Smooth muscle cell (in vitro differentiated cells): Measurements from ENCODE around the gene CEACAM5. TPM values are rescaled to one million over a fixed set of nuclear protein-coding genes. Genes with fewer than 3 reads are reported as not detected.

Experiments
- DNase-seq: peaks from one replicate; lab custom pipeline; 2025; ENCODE audit not compliant: unreplicated experiment; lab: John Stamatoyannopoulos, UW
- H2AFZ ChIP-seq: fragments of 200-600 bp; sonication (generic); 2 replicates; pipeline ENCODE4 v1.6.0; 2016; ENCODE audit warnings: antibody characterized with exemption, low read depth, mild to moderate bottlenecking
- H3F3A ChIP-seq: fragments of 200-600 bp; sonication (generic); 2 replicates; pipeline ENCODE4 v1.6.0; 2017; ENCODE audit warnings: antibody characterized with exemption, low read depth
- H3K27ac ChIP-seq: fragments of 200-600 bp; sonication (generic); 2 replicates; pipeline ENCODE4 v1.5.1; 2016; ENCODE audit warnings: low read depth, mild to moderate bottlenecking
- H3K27me3 ChIP-seq: fragments of 200-600 bp; sonication (generic); 2 replicates; pipeline ENCODE4 v1.6.1; 2016; ENCODE audit warnings: low read depth, mild to moderate bottlenecking
- H3K36me3 ChIP-seq: fragments of 200-600 bp; sonication (generic); 2 replicates; pipeline ENCODE4 v1.5.1; 2016; ENCODE audit warnings: low read depth
- H3K4me1 ChIP-seq: fragments of 200-600 bp; sonication (generic); 2 replicates; pipeline ENCODE4 v1.5.1; 2016; ENCODE audit warnings: low read depth
- H3K4me2 ChIP-seq: fragments of 200-600 bp; sonication (generic); 2 replicates; pipeline ENCODE4 v1.6.0; 2016; ENCODE audit warnings: mild to moderate bottlenecking
- H3K4me3 ChIP-seq: fragments of 200-600 bp; sonication (generic); 2 replicates; pipeline ENCODE4 v1.5.1; 2016; ENCODE audit warnings: mild to moderate bottlenecking
- H3K79me2 ChIP-seq: fragments of 200-600 bp; sonication (generic); 2 replicates; pipeline ENCODE4 v1.6.0; 2016; ENCODE audit warnings: low read depth, mild to moderate bottlenecking
- H3K9ac ChIP-seq: fragments of 200-600 bp; sonication (generic); 2 replicates; pipeline ENCODE4 v1.6.0; 2016; ENCODE audit warnings: low read depth
- H3K9me3 ChIP-seq: fragments of 200-600 bp; sonication (generic); replicated peaks from 2 replicates; pipeline ENCODE4 v1.5.1; 2016; ENCODE audit warnings: low read depth
- H4K20me1 ChIP-seq: fragments of 200-600 bp; sonication (generic); 2 replicates; pipeline ENCODE4 v1.6.0; 2016; ENCODE audit warnings: low read depth
- WGBS: methylation state at CpG from one replicate; pipeline ENCODE4 v1.1.7; 2016; ENCODE audit warnings: low lambda C conversion rate; 5-methylcytosine and 5-hydroxymethylcytosine counted together
- polyA plus RNA-seq: library from polyadenylated mRNA; unstranded; fragments of >200 nt; fragmentation: Nextera tagmentation; extraction: Ambion mirVana; gene quantifications from 2 replicates; pipeline ENCODE4 v1.2.1, GENCODE V29; 2016
- total RNA-seq: library from RNA; depleted of rRNA; stranded (reverse); fragments of >200 nt; gene quantifications from 2 replicates; pipeline ENCODE4 v1.2.3, GENCODE V29; 2014
- TF ChIP-seq, protein P1 (sequence below): fragments of 200-600 bp; sonication (generic); IDR thresholded peaks from 2 replicates; pipeline ENCODE4 v1.5.1; 2017; ENCODE audit warnings: borderline replicate concordance, mild to moderate bottlenecking, antibody characterized with exemption; ENCODE audit not compliant: insufficient read depth, poor library complexity, severe bottlenecking

The CEACAM5 gene
- total and polyA plus RNA-seq, 2 experiments from 2014 or later: not detected

DNA sequence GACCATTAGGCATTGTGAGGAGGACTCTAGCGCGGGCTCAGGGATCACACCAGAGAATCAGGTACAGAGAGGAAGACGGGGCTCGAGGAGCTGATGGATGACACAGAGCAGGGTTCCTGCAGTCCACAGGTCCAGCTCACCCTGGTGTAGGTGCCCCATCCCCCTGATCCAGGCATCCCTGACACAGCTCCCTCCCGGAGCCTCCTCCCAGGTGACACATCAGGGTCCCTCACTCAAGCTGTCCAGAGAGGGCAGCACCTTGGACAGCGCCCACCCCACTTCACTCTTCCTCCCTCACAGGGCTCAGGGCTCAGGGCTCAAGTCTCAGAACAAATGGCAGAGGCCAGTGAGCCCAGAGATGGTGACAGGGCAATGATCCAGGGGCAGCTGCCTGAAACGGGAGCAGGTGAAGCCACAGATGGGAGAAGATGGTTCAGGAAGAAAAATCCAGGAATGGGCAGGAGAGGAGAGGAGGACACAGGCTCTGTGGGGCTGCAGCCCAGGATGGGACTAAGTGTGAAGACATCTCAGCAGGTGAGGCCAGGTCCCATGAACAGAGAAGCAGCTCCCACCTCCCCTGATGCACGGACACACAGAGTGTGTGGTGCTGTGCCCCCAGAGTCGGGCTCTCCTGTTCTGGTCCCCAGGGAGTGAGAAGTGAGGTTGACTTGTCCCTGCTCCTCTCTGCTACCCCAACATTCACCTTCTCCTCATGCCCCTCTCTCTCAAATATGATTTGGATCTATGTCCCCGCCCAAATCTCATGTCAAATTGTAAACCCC lies 2.8 kb upstream of the CEACAM5 start:
- no peak overlapping the region for H3K4me2 ChIP-seq
- no peak overlapping the region for H3K9ac ChIP-seq
- H3K27me3 ChIP-seq: no peaks in the 10 kb centered on the region
- no peaks in the 10 kb centered on the region for H3K36me3 ChIP-seq
- H2AFZ ChIP-seq: no peak overlapping the region
- DNase-seq: no peak
- H3K4me1 ChIP-seq: no peaks in the 10 kb centered on the region
- no peaks in the 10 kb centered on the region for H4K20me1 ChIP-seq
- TF ChIP-seq, protein P1, sequence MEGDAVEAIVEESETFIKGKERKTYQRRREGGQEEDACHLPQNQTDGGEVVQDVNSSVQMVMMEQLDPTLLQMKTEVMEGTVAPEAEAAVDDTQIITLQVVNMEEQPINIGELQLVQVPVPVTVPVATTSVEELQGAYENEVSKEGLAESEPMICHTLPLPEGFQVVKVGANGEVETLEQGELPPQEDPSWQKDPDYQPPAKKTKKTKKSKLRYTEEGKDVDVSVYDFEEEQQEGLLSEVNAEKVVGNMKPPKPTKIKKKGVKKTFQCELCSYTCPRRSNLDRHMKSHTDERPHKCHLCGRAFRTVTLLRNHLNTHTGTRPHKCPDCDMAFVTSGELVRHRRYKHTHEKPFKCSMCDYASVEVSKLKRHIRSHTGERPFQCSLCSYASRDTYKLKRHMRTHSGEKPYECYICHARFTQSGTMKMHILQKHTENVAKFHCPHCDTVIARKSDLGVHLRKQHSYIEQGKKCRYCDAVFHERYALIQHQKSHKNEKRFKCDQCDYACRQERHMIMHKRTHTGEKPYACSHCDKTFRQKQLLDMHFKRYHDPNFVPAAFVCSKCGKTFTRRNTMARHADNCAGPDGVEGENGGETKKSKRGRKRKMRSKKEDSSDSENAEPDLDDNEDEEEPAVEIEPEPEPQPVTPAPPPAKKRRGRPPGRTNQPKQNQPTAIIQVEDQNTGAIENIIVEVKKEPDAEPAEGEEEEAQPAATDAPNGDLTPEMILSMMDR: no peak
- no peak overlapping the region for H3K4me3 ChIP-seq
- WGBS: 72% methylated on average over 10 of the region's 10 CpGs
- no peaks in the 10 kb centered on the region for H3K9me3 ChIP-seq
- no peaks in the 10 kb centered on the region for H3K79me2 ChIP-seq
- no peaks in the 10 kb centered on the region for H3F3A ChIP-seq
- no peak overlapping the region for H3K27ac ChIP-seq

DNA sequence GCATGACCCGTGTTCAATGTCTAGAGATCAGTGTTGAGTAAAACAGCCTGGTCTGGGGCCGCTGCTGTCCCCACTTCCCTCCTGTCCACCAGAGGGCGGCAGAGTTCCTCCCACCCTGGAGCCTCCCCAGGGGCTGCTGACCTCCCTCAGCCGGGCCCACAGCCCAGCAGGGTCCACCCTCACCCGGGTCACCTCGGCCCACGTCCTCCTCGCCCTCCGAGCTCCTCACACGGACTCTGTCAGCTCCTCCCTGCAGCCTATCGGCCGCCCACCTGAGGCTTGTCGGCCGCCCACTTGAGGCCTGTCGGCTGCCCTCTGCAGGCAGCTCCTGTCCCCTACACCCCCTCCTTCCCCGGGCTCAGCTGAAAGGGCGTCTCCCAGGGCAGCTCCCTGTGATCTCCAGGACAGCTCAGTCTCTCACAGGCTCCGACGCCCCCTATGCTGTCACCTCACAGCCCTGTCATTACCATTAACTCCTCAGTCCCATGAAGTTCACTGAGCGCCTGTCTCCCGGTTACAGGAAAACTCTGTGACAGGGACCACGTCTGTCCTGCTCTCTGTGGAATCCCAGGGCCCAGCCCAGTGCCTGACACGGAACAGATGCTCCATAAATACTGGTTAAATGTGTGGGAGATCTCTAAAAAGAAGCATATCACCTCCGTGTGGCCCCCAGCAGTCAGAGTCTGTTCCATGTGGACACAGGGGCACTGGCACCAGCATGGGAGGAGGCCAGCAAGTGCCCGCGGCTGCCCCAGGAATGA lies 1.5 kb upstream of the CEACAM5 start:
- Histone ChIP-seq H3K4me1 (no peaks in the 10 kb centered on the region), H3K9ac (no peak overlapping the region), H3K27ac (no peak overlapping the region), H3K9me3 (no peaks in the 10 kb centered on the region), H3K27me3 (no peaks in the 10 kb centered on the region), H2AFZ (no peak overlapping the region), H3K4me3 (no peak overlapping the region), H3K36me3 (no peaks in the 10 kb centered on the region), H3F3A (no peaks in the 10 kb centered on the region), H4K20me1 (no peaks in the 10 kb centered on the region), H3K4me2 (no peak overlapping the region), H3K79me2 (no peaks in the 10 kb centered on the region)
- TF ChIP-seq, protein P1: no peak
- WGBS: 59% methylated on average over 26 of the region's 26 CpGs
- no peak for DNase-seq

DNA sequence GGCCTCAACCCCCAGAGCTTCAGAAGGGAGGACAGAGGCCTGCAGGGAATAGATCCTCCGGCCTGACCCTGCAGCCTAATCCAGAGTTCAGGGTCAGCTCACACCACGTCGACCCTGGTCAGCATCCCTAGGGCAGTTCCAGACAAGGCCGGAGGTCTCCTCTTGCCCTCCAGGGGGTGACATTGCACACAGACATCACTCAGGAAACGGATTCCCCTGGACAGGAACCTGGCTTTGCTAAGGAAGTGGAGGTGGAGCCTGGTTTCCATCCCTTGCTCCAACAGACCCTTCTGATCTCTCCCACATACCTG lies 969 bp upstream of the CEACAM5 start:
- DNase-seq: no peak
- Histone ChIP-seq H3F3A (no peaks in the 10 kb centered on the region), H3K4me1 (no peaks in the 10 kb centered on the region), H3K4me2 (no peak overlapping the region), H3K9me3 (no peaks in the 10 kb centered on the region), H3K27me3 (no peaks in the 10 kb centered on the region), H3K9ac (no peak overlapping the region), H3K79me2 (no peaks in the 10 kb centered on the region), H2AFZ (no peak overlapping the region), H4K20me1 (no peaks in the 10 kb centered on the region), H3K36me3 (no peaks in the 10 kb centered on the region), H3K27ac (no peak overlapping the region), H3K4me3 (no peak overlapping the region)
- 70% methylated on average over 5 of the region's 5 CpGs for WGBS
- TF ChIP-seq, protein P1: no peak
